ENCODE data around the gene HDHD3.

- TF ChIP-seq CTCF (IDR thresholded peaks at IDR 0.05) = no peak
- TF ChIP-seq POLR2A (IDR thresholded peaks at IDR 0.05) = no peak
These were observed 10.9 kb upstream of the HDHD3 start for GRCh38 chr9:113387560-113388230.
